ENCODE results near the gene CADM1. TPM values are rescaled to one million over a fixed set of nuclear protein-coding genes. Genes with fewer than 3 reads are reported as not detected.

The CADM1 gene
- total and polyA plus RNA-seq, 2 donors (not counting 3 experiments of a cell fraction or from before 2014, with no cell fraction given): 0.52 to 2.6 TPM

DNA sequence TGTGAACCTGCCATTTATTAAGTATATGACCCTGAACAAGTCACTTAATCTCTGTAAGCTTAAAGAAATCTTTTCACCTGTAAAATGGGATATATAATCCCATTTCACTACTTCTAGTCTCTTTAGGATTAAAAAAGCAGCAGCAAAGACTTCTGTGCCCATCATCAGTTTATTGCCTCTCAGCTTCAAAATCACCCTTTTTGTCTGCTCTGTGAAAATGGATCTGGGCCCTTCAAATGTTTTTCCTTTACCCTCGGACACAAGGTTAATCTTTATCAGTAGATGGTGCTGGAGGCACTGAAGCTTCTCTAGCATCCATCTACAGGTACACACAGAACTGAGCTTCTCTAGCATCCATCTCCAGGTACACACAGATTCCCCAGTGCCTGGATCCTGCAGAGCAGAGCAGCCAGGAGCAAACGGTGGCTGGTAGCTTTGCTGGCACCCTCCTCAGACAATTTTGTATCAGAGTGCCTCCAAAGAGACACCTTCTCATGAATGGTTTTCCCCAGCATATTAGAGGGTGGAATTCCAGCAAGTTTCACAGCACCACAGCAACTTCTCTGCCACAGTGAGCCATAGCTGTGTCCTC lies 56.8 kb downstream of the CADM1 start:
- DNase-seq (ENCODE audit: low read depth, low spot score): no peak
- H3K9me3 ChIP-seq (replicated peaks; ENCODE audit: control insufficient read depth, insufficient read depth, low read length): no peaks in the 10 kb centered on the region
- no peak for TF ChIP-seq POLR2A (IDR thresholded peaks at IDR 0.05; ENCODE audit: low read depth, low read length)
- TF ChIP-seq EZH2 (IDR thresholded peaks at IDR 0.05; ENCODE audit: borderline replicate concordance, low read depth, low read length, severe bottlenecking): no peak
- TF ChIP-seq, protein P1, sequence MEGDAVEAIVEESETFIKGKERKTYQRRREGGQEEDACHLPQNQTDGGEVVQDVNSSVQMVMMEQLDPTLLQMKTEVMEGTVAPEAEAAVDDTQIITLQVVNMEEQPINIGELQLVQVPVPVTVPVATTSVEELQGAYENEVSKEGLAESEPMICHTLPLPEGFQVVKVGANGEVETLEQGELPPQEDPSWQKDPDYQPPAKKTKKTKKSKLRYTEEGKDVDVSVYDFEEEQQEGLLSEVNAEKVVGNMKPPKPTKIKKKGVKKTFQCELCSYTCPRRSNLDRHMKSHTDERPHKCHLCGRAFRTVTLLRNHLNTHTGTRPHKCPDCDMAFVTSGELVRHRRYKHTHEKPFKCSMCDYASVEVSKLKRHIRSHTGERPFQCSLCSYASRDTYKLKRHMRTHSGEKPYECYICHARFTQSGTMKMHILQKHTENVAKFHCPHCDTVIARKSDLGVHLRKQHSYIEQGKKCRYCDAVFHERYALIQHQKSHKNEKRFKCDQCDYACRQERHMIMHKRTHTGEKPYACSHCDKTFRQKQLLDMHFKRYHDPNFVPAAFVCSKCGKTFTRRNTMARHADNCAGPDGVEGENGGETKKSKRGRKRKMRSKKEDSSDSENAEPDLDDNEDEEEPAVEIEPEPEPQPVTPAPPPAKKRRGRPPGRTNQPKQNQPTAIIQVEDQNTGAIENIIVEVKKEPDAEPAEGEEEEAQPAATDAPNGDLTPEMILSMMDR (IDR thresholded peaks at IDR 0.05; ENCODE audit: extremely low read depth in 1 of 2, insufficient read depth in 1 of 2, low read depth in 1 of 2, low read length in 2 of 2): no peak
- TF ChIP-seq, protein P2, sequence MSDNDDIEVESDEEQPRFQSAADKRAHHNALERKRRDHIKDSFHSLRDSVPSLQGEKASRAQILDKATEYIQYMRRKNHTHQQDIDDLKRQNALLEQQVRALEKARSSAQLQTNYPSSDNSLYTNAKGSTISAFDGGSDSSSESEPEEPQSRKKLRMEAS (IDR thresholded peaks at IDR 0.05; ENCODE audit: insufficient read depth, insufficient read length): no peak
- TF ChIP-seq POLR2AphosphoS5 (IDR thresholded peaks at IDR 0.05; ENCODE audit: insufficient read depth, low read depth, low read length): no peak
- TF ChIP-seq GATA2 (IDR thresholded peaks at IDR 0.05; ENCODE audit: insufficient read depth, insufficient read length, low read depth, low read length): no peak
- no peak for TF ChIP-seq MYC (IDR thresholded peaks at IDR 0.05; ENCODE audit: low read depth, low read length)
- no peak for TF ChIP-seq JUN (IDR thresholded peaks at IDR 0.05; ENCODE audit: borderline replicate concordance, insufficient read depth, insufficient read length, low read depth)
- TF ChIP-seq FOS (IDR thresholded peaks at IDR 0.05; ENCODE audit: borderline replicate concordance, insufficient read depth, low read length): no peak
- H3K27me3 ChIP-seq (ENCODE audit: control insufficient read depth in 2 of 2, insufficient read depth in 2 of 2, low read length in 2 of 2): no peaks in the 10 kb centered on the region
- dilution Hi-C loops (cut with MboI; ENCODE audit: extremely low pct_ligation_motif_present, low sequenced_read_pairs) (no loop called here), intact Hi-C loops (cut with micrococcal nuclease) (no loop called here)
- no peaks in the 10 kb centered on the region for H4K20me1 ChIP-seq (replicated peaks; ENCODE audit: control insufficient read depth, extremely low read depth, insufficient read depth, low read length)
- CTCF ChIA-PET: no interaction called here
- no peak overlapping the region for H3K4me3 ChIP-seq (replicated peaks in 1 of 3; ENCODE audit: insufficient read depth in 1 of 3, low read depth in 1 of 3, low read length in 3 of 3)
- H3K4me1 ChIP-seq (ENCODE audit: control insufficient read depth, extremely low read depth, insufficient read depth, low read length): no peaks in the 10 kb centered on the region
- H3K27ac ChIP-seq (ENCODE audit: insufficient read depth, low read depth, low read length): no peak overlapping the region
- POLR2A ChIA-PET: no interaction called here
- H3K4me2 ChIP-seq (ENCODE audit: insufficient read depth, low read length): no peak overlapping the region
- no peak for FAIRE-seq
- H3K9me1 ChIP-seq (replicated peaks; ENCODE audit: control insufficient read depth, extremely low read depth, insufficient read depth, low read length): no peaks in the 10 kb centered on the region
- H3K36me3 ChIP-seq (ENCODE audit: control insufficient read depth in 2 of 2, extremely low read depth in 1 of 2, insufficient read depth in 2 of 2, low read length in 2 of 2): no peaks in the 10 kb centered on the region
- H3K9ac ChIP-seq (replicated peaks; ENCODE audit: extremely low read depth, insufficient read depth, low read length): no peak overlapping the region
- BruUV-seq (replicated peaks): no TSS peak
- H3K79me2 ChIP-seq (ENCODE audit: control insufficient read depth, insufficient read depth, low read length): no peaks in the 10 kb centered on the region
- no peak overlapping the region for H2AFZ ChIP-seq (ENCODE audit: low read depth, low read length)
